Measurements from ENCODE around the gene A3GALT2. TPM values are rescaled to one million over a fixed set of nuclear protein-coding genes. Genes with fewer than 3 reads are reported as not detected.

Gene A3GALT2
- total and polyA plus RNA-seq, 9 of the 15 experiments (the other 6 are each of a cell fraction or from before 2014, with no cell fraction given): not detected

GRCh38 chr1:33332357-33332789, 11.5 kb upstream of the A3GALT2 start:
- peaks cover 78% of the 10 kb centered on the region for H3K36me3 ChIP-seq (ENCODE audit: control insufficient read depth, insufficient read depth, low read length)
- no peaks in the 10 kb centered on the region for H3K9me1 ChIP-seq (ENCODE audit: control insufficient read depth, insufficient read depth, low read length)
- TF ChIP-seq ZNF134 (CRISPR knock-in tag; conservative IDR thresholded peaks at IDR 0.05): no peak
- TF ChIP-seq IRF1 (CRISPR knock-in tag; IDR thresholded peaks at IDR 0.05; ENCODE audit: borderline replicate concordance): no peak
- TF ChIP-seq PHF8 (IDR thresholded peaks at IDR 0.05; ENCODE audit: borderline replicate concordance, low read length): no peak
- no peak for TF ChIP-seq THRA (IDR thresholded peaks at IDR 0.05)
- no peak for TF ChIP-seq ZNF12 (CRISPR knock-in tag; IDR thresholded peaks at IDR 0.05)
- no peak for TF ChIP-seq CBFA2T3 (IDR thresholded peaks at IDR 0.05)
- no peak for TF ChIP-seq STAT6 (CRISPR knock-in tag; IDR thresholded peaks at IDR 0.05)
- TF ChIP-seq MEF2A (IDR thresholded peaks at IDR 0.05; ENCODE audit: control insufficient read depth, low read depth, low read length): no peak
- TF ChIP-seq ARNT (IDR thresholded peaks at IDR 0.05): no peak
- TF ChIP-seq SIN3A (IDR thresholded peaks at IDR 0.05; ENCODE audit: borderline replicate concordance in 2 of 2, control insufficient read depth in 1 of 2, low read depth in 2 of 2, low read length in 2 of 2): no peak
- TF ChIP-seq ELF2 (CRISPR knock-in tag; IDR thresholded peaks at IDR 0.05): no peak
- TF ChIP-seq KAT2B (IDR thresholded peaks at IDR 0.05; ENCODE audit: low read depth, low read length): no peak
- TF ChIP-seq ZNF146 (CRISPR knock-in tag; IDR thresholded peaks at IDR 0.05; ENCODE audit: unreplicated experiment): no peak
- TF ChIP-seq THAP12 (CRISPR knock-in tag; IDR thresholded peaks at IDR 0.05): no peak
- TF ChIP-seq FOSL1 (tag; conservative IDR thresholded peaks at IDR 0.05): no peak
- no peaks in the 10 kb centered on the region for H3K27me3 ChIP-seq (ENCODE audit: control insufficient read depth in 2 of 2, insufficient read depth in 2 of 2, low read length in 2 of 2)
- POLR2A ChIA-PET: interaction anchor here (0.8 kb wide), 1 partner anchor 221 kb away, joined by 5 read pairs; no protein-coding TSS in a partner anchor
- no peaks in the 10 kb centered on the region; a peak in 1 of 5 replicates for H3K4me1 ChIP-seq (replicated peaks in 1 of 2; ENCODE audit: control insufficient read depth in 2 of 2, insufficient read depth in 2 of 2, low read length in 2 of 2)
- H3K79me2 ChIP-seq (ENCODE audit: control insufficient read depth, insufficient read depth, low read length): 0 out of 3 replicates have a peak, but pooled peaks cover 3% of the 10 kb centered on the region
- H4K20me1 ChIP-seq (replicated peaks; ENCODE audit: control insufficient read depth, insufficient read depth, low read length): peaks cover 14% of the 10 kb centered on the region
- no peak overlapping the region for H3K9ac ChIP-seq (ENCODE audit: insufficient read depth in 1 of 2, low read depth in 2 of 2, low read length in 2 of 2)
- CTCF ChIA-PET (ENCODE audit: low intra/inter-chr PET ratio): no interaction called here
- no peaks in the 10 kb centered on the region for H3K9me3 ChIP-seq (replicated peaks; ENCODE audit: control insufficient read depth, insufficient read depth, low read depth, low read length)
- H3K4me2 ChIP-seq (ENCODE audit: insufficient read depth, low read length): no peak overlapping the region
- in situ Hi-C loops (cut with MboI) (no loop called here), intact Hi-C loops (cut with micrococcal nuclease) (no loop called here)
- no peak for DNase-seq (ENCODE audit: extremely low read depth in 1 of 4, low spot score in 3 of 4)
- ATAC-seq: no peak
- no peak overlapping the region for H3K4me3 ChIP-seq
- BruUV-seq (replicated peaks): no TSS peak
- no peak for FAIRE-seq
- H3K27ac ChIP-seq (ENCODE audit: extremely low read depth, low read depth, low read length): no peak overlapping the region
- WGBS (ENCODE audit: insufficient coverage, low coverage, missing lambda C conversion rate): 87% methylated on average over 9 of the region's 10 CpGs
- no peak overlapping the region for H2AFZ ChIP-seq (ENCODE audit: low read depth, low read length)
